Measurements from ENCODE around the gene VCPKMT.
"Not testable (repeated sequence)": the region's sequence is repeated elsewhere in the genome, so short reads cannot be mapped to it uniquely, and the experiment has no call there.

Gene VCPKMT

DNA sequence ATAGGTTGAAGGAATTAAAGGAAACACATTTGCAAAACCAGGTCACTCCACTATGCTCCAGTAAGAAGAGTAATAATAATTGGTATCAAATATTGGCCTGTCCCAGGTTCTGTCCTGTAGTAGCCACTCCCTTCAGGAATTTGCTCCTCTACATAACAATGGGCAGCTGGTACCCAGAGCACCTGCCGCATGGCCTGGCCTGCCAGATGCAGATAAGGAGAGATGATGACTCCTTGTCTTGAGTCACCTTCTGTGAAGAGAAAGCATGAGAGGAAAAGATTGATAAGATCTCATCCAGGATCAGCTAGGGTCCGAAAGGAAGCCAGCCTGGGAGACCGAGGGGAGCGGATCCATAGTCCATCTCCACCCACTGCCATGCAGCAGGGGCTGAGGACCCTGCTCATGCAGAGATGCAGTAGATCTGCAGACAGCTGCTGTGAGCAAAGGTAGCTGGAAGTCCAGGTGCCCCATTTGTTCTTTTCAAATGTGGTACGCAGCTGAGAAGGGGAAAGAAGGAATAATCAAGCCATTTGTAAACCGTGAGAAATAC, 24.3 kb downstream of the VCPKMT start:
- DNase-seq (ENCODE audit: low spot score), result no peak

DNA sequence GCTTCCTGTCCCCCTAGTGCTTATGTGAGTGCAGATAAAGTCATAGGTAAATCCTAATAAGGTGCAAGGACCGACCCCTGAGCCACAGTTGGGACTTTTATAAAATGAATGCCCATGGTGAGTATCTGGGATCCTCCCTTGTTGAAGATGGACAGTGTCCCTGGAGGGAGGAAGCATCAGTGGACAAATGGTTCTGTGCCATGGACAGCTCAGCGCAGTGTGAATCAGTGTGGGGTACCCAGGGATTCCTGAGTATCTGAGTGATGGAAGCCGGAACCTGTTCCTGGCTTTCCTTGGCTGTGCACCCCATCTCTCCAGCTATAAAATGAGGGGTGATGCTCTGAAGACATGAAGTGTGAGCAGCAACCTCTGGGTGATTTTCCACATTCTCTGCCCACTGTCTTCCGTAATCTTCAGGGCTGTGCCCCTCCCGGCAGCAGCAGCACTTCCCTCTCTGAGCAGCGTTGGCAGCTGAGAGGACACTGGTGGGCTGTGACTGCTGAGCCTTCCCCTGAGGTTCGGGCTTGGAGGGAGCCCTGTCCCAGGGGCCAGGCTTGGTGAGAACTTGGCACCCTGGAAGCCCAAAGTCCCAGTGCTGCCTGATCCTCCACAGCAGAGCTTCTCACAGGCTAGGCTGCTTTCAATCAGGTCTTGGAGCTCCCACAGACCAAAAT, 25.0 kb downstream of the VCPKMT start:
- DNase-seq (ENCODE audit: low spot score), result no peak

DNA sequence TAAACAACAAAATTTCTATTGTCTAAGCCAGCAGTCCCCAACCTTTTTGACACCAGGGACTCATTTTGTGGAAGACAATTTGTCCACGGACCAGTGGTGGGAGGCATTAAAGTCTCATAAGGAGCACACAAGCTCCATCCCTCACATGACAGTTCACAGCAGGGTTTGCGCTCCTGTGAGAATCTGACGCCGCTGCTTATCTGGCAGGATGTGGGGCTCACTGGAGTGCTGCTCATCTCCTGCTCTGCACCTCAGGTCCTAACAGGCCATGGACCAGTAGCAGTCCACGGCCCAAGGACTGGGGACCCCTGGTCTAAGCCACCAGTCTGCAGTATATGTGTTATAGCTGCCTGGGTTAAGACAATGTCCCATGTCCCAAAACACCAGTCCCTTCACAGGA, 27.2 kb downstream of the VCPKMT start:
- no peak for DNase-seq (ENCODE audit: low spot score)

DNA sequence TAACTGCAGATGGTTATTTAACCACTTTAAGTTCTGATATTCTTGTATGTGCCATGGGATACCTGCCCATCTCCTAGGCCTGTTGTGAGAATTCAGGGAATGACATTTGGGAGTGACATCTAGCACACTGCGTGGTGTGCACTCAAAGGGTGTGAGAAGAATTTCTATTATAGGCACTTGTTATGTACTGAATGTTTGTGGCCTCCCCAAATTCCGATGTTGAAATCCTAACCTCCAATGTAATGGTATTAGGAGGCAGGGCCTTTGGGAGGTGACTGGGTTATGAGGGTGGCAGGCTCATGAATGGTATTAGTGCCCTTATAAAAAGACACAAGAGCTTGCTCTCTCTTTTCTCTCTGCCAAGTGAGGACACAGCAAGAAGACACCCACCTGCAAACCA, 27.6 kb downstream of the VCPKMT start:
- no peak for DNase-seq (ENCODE audit: low spot score)

DNA sequence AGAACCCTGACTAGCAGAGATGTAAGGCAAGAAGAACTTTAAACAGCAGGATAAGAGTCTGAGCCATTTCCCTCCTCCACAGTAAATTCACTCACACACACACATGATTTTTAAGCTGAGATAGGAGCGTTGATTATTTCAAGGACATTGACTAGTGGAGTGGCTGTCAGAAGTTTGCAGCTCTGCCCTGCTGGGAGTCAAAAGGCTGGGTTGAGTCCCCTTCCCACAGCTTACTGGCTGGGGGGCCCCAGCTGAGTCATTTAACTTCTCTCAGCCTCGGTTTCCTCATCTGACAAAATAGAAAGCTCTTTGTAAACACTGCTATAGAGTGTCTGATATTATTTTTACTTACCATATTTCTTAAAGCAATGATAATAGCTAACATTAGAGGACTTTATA, 28.3 kb downstream of the VCPKMT start:
- no peak for DNase-seq (ENCODE audit: low spot score)

DNA sequence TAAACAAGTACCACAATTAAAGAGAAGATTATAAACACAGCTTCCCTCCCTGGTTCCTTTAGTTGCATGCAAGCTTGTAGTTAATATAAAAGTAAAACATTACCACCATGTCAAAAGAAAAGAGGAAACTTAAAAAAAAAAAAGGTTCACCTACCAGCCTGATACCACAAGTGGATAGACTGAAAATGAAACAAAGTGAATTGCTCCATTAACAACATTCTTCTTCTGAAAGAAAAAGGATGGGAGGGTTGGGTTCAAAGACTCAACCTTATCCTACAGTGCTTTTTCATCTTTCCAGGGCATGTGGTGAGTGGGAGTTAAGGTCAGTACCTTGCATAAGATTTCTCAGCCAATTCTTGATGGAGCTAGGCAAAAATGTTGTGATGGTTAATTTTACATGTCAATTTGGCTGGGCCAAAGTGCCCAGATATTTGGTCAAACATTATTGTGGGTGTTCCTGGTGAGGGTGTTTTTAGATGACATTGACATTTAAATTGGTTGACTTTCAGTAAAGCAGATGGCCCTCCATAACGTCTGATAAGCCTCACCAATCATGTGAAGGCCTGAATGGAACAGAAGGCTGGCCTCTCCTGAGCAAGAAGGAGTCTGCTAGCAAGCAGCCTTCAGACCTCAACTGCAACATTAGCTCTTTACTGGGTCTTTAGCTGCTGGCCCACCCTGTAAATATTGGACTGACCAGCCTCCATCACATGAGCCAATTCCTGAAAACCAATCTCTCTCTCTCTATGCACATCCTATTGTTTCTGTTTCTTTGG, 28.8 kb downstream of the VCPKMT start:
- DNase-seq (ENCODE audit: low spot score), result no peak

DNA sequence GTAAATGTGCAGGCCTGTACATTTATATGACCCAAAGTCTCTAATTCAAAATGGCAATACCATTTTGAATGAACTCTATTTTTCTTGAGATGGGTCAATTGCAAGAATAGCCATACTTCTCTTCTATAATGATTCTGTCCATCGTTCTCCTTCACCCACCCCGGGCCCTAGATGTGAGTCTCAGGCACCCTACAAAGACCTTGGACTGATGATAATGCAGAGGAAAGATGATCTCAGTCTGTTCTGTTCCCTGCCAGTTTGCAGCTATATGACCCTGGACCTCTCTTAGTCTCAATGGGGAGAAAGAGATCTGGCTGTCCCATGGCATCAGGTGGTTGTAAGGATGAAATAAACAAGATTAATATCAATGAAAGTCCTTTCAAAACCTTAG, 30.1 kb downstream of the VCPKMT start:
- no peak for DNase-seq (ENCODE audit: low spot score)

DNA sequence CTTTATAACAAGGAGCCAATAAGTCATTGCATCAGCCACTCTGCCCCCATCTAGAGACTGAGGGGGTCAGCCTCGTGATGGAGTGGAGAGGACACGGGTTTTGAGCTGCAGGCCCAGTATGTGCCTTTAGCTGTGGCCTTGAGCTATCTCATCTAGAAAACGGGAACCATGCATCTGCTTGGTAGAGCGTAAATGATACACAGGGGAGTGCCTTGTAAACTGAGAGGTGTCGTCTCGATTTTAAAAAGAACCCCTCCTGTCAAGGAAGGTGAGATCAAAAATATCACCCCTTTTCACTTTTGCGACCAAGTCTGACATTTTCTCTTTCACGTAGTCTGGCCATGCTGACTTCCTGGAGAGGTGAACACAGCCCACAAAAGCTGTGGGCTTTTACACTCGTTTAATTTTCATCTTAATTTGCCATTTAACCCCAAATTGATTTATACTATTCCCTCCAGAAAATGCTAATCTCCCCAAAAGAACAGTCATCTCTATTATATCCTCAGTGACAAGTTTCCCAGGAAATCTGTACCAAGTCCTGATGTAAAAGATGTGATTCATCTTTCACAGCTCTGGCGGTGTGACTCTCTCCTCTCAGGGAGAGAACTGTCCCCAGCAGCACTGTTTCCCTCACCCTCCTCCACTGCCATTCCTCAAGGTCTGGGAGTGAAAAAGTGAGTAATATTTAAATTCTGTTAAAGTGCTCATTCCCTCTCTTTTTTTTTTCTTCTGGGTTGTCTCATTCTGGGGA, 30.6 kb downstream of the VCPKMT start:
- DNase-seq (ENCODE audit: low spot score), result peak; percentile 31

DNA sequence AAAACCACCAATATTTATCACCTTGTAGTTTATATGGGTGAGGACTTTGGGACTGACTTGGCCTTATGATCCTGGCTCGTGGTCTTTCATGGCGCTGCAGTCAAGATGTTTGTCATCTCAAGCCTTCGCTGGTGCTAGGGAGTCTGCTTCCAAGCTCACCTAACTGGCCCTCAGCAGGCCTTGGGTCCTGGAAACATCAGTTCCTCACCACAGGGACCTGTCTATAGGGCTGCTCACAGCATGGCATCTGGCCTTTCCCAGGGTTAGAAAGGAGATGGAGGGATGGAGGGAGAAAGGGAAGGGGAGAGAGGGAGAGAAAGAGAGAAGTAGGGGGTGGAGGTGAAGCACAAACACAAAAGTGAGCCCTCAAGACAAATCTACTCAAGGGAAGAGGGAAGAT, 31.7 kb downstream of the VCPKMT start:
- DNase-seq (ENCODE audit: low spot score), result no peak

DNA sequence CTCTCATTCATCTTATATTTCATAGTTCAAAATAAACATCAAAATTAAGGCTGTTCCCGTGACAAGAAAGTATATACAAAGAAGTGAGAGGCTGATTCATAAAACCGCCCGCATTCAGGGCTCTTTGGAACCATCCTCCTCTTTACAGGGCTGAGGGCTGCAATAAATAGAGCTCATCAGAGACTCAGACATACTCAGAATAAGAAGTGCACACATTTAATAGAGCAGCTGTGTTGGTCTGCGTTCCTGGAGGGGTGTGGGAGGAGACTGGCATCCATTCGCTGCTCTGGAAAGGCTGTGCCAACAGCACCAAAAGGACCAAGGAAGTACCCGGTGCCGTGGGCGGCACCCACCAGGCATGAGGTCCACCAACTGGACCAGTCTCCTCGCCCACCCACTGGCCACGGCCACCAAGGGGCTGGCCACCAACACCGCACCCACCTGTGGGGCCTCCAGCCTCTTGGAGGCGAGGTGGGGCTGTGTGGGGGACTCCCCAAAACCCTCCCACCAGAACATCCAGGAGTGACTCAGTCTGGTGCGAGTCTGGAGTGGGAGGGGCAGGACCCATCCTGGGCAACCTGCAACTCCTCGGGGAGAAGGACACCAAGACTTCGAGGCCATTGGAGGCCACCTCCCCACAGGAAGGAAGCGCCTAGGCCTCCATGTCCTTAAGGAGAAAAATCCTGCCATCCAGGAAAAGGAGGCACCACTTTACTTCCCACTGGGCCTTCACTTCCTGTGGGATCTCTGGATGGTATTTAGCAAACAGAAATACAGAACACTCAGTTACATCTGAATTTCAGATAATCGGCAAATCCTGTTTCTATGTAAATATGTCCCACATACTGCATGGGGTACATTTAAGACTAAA, 32.7 kb downstream of the VCPKMT start:
- no peak for DNase-seq (ENCODE audit: low spot score)

DNA sequence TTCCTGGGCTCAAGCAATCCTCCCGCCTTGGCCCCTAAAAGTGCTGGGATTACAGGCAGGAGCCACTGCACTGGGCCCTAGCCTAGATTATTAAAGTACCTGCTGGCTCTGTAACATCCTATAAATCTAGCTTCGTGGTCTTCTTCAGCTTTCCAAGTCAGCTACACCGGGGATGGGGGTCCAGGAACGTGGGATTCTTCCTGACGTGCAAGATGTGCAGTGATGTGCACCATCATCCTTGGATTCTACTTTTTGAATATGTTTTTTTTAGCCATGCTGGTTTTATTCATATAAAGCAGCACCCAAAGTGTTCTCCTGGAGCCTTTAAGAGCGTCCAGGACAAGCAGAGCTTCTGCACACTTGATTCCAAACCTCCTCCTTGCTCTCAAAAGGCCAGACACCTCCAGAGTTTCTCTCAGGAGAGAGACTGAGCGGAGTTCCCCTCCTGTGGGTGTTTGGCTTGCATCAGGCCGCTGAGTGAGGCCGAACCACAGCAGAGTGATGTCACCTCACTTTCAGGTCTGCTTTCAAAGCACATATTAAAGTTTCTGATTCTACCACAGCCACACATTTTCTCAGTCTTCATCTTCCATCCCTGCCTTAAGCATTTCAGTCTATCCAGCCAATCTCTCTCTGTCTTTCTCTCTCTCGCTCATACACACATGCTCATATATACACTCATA, 33.4 kb downstream of the VCPKMT start:
- DNase-seq (ENCODE audit: low spot score), result peak; percentile 31

DNA sequence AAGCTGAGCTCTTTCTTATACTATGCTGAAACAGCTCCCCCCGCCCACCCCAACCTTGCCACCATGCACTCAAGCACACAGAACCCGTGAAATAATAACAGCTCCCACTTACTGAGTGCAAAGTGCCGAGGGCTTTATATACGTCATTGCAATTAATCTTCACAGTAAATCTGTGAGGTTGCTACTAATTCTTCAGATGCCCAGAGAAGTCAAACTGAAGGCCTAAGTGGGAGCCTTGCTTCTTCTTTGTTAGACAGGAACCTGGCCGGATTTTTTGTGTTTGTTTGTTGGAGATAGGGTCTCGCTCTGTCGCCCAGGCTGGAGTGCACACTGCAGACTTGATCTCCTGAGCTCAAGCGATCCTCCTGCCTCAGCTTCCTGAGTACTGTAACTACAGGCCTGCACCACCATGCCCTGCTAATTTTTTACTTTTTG, 34.0 kb downstream of the VCPKMT start:
- no peak for DNase-seq (ENCODE audit: low spot score)

DNA sequence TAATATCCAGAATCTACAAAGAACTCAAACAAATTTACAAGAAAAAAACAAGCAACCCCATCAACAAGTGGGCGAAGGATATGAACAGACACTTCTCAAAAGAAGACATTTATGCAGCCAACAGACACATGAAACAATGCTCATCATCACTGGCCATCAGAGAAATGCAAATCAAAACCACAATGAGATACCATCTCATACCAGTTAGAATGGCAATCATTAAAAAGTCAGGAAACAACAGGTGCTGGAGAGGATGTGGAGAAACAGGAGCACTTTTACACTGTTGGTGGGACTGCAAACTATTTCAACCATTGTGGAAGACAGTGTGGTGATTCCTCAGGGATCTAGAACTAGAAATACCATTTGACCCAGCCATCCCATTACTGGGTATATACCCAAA, 37.3 kb downstream of the VCPKMT start:
- DNase-seq (ENCODE audit: low spot score), result not testable (repeated sequence)

DNA sequence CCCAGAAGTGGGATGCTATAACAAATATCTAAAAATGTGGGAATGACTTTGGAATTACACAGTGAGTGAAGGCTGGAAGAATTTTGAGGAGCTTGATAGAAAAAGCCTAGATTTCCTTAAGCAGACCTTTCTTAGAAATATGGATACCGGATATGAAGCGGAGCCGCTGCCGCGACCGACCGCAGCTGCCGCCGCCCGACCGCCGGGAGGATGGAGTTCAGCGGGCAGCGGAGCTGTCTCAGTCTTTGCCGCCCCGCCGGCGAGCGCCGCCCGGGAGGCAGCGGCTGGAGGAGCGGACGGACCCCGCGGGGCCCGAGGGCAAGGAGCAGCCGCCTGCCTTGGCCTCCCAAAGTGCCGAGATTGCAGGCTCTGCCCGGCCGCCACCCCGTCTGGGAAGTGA, 42.7 kb downstream of the VCPKMT start:
- not testable (repeated sequence) for DNase-seq (ENCODE audit: low spot score)

DNA sequence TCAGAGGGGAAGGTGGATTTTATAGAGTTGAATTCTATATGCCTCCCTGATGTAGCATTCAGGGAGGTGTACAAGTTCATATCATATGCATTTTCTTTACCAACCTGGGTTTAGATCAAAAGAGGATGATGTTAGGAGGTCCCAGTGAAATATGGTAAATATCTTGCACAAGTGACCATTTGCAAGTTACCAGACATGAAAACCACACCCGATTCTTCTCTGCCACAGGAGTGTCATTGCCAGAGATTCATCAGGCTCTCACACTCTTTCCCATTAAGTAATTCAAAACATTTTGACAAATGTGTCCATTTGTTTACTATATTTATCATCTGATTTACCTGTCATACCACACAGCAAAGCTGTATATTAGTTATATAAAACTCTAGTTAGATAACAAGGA, 44.0 kb downstream of the VCPKMT start:
- no peak for DNase-seq (ENCODE audit: low spot score)

DNA sequence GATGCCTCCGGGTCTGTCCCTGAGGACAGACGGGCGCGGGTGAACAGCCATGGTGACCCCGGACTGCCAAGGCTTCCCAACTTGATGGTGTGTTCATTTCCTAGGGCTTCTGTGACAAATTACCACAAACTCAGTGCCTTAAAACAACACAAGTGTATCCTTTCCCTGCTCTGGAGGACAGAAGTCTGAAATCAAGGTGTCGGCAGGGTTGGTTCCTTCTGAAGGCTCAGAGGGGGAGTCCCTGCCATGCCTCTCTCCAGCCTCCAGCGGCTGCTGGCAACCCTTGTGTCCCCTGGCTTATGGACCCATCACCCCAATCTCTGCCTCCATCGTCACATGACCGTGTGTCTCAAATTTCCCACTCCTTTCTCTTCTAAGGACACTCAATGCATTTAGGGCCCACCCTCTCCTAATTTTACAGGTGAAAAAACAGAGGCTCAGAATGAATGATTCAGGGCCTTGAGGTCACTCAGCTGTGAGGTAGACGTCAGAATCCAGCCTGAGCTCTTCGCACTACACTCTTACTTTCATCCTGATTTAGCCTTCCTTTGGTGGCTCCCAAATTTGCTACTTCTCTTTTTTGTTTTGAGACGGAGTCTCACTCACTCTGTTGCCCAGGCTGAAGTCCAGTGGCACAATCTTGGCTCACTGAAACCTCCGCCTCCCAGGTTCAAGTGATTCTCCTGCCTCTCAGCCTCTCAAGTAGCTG, 45.4 kb downstream of the VCPKMT start:
- DNase-seq (ENCODE audit: low spot score), result no peak

DNA sequence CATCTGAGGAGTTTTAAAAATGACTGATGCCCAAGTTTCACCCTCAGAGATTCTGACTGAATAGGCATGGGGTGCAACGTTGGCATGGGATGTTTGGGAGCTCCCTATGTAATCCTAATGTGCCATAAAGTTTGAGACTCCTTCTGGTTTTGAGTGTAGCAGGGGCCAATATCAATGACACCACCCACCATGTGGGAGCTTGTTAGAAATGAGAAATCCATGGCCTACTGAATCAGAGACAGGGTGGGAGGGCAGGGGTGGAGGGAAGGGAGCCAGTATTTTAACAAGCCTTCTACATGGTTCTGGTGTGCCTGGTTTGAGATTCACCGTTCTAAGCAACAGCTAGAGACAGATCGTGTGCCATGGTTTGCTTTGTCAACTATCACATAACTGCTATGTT, 46.1 kb downstream of the VCPKMT start:
- DNase-seq (ENCODE audit: low spot score), result no peak

DNA sequence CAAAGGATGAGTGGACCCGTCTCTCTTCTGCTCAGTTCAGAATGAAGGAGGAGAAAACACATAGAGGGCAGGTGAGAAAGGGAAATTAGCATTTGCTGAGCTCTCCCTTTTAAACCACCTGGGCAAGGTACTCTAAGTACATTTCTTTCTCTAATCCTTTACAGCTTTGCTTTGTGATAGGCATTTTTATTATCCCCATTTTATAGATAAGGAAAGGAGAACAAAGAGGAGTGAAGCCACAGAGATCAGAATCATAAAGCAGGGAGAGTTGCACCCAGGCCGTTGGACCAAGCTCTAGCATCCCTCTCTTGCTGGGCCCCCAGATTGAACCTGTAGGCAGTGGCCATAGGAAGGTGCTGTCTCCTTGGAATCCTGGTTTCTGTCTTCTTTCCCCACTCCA, 47.0 kb downstream of the VCPKMT start:
- DNase-seq (ENCODE audit: low spot score), result no peak

DNA sequence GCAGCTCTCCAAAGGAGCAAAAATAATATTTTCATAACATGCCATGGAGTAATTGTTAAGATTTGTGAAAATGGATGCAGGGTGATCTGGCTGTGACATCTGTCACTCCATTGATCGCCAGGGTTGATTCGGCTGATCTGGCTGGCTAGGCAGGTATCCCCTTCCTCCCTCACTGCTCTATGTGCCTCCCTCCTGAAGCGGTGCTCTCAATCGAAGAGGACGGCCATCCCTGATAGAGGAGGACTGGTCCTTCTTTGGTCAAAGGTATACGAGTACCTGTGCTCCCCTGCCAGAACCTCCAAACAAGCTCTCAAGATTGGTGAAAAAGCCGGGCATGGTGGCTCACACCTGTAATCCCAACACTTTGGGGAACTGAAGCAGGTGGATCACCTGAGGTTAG, 47.9 kb downstream of the VCPKMT start:
- no peak for DNase-seq (ENCODE audit: low spot score)

DNA sequence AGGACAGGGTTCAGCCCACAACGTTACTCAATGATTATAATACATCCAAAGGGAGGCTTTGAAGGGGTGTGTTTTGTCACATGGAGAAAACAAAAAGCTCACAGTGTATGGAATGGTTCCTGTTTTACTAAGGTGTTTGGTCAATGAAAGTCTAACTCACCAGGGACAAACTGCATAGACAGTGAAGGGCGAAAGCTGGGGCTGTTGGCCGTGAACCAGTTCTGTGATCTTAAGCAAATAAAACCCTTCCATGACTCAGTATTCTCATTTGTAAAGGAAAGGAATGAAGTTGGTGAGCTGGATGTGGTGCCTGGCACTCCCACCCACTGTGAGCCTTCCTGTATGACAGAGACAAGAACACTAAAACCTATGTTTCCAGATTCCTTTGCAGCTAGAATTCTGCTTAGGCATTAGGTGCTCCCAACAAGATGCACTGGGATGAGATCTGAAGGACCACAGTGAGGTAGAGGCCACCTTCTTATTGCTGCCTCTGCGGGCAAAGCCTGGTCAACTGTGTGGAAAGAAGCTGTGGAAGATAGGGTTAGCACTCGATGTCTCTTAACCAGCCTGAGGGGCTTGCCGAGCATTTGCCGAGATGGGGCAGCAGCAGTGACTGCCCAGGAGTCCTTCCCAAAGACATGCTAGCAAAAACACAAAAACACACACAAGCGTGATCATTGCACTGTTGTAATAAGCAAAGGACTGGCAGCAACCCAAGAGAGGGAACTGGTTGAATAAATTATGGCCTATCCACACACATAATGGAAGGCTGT, 48.5 kb downstream of the VCPKMT start:
- peak; percentile 40 for DNase-seq (ENCODE audit: low spot score)

Measured in AG08396 (cell line).